Anterior cingulate cortex (tissue), 58 donors: Measurements from ENCODE around the gene FAM118B.
A peak's percentile ranks its signal among the peaks of the same experiment; 100 is the strongest.

ENCODE experiments used
- DNase-seq, 58 donors: peaks; one replicate each; lab custom pipeline; 2025; lab: John Stamatoyannopoulos, UW

FAM118B gene

GRCh38 chr11:126186025-126186698 lies 25.4 kb upstream of the FAM118B start:
- DNase-seq, result no peak

- no peak for DNase-seq
These were observed 24.7 kb upstream of the FAM118B start for GRCh38 chr11:126186708-126187529.

- no peak for DNase-seq
These were observed 23.1 kb upstream of the FAM118B start for GRCh38 chr11:126188332-126189108.

- no peak for DNase-seq
These were observed 22.3 kb upstream of the FAM118B start for GRCh38 chr11:126189109-126189929.

- no peak for DNase-seq
These were observed 20.8 kb upstream of the FAM118B start for GRCh38 chr11:126190792-126191191.

- DNase-seq, result no peak
These were observed 20.1 kb upstream of the FAM118B start for GRCh38 chr11:126191379-126192073.

GRCh38 chr11:126192361-126192760 lies 19.2 kb upstream of the FAM118B start:
- no peak for DNase-seq

- no peak for DNase-seq
These were observed 18.5 kb upstream of the FAM118B start for GRCh38 chr11:126193038-126193478.

- DNase-seq, result peak in 18 of 58 donors; percentile 2 to 48 (median 18)
These were observed 17.4 kb upstream of the FAM118B start for GRCh38 chr11:126194121-126194543.

GRCh38 chr11:126195119-126195518 lies 16.5 kb upstream of the FAM118B start:
- DNase-seq, result no peak

- DNase-seq, result peak in 1 of 58 donors; percentile 13
These were observed 14.2 kb upstream of the FAM118B start for GRCh38 chr11:126197277-126197939.

- peak in 3 of 58 donors; percentile 14 to 43 (median 22) for DNase-seq
These were observed 12.9 kb upstream of the FAM118B start for GRCh38 chr11:126198648-126199047.

GRCh38 chr11:126202646-126203359 lies 8.8 kb upstream of the FAM118B start:
- peak in 3 of 58 donors; percentile 11 for DNase-seq

- DNase-seq, result no peak
These were observed 6.2 kb upstream of the FAM118B start for GRCh38 chr11:126205359-126205758.

- no peak for DNase-seq
These were observed 3.7 kb upstream of the FAM118B start for GRCh38 chr11:126207896-126208295.

GRCh38 chr11:126210871-126211235 lies 729 bp upstream of the FAM118B start:
- no peak for DNase-seq

GRCh38 chr11:126212089-126212660 lies 593 bp downstream of the FAM118B start:
- no peak for DNase-seq

- peak in 1 of 58 donors; percentile 7 for DNase-seq
These were observed 2.9 kb downstream of the FAM118B start for GRCh38 chr11:126214441-126214840.
